ENCODE measurements around the gene TAS2R46.

- TF ChIP-seq CTCF (conservative IDR thresholded peaks at IDR 0.05; ENCODE audit: low read length) (no peak), EZH2phosphoT487 (IDR thresholded peaks at IDR 0.05; ENCODE audit: borderline replicate concordance, low read depth, low read length) (no peak)
Measured at GRCh38 chr12:11081987-11082386, 19.9 kb upstream of the TAS2R46 start.
